NCI-H146 treated with DMSO at 0.1 percent for 48 hours (cell line): Measurements from ENCODE around the gene CNTFR.

Source experiments
- DNase-seq: peaks from one replicate; lab custom pipeline; 2025; ENCODE audit not compliant: unreplicated experiment; lab: John Stamatoyannopoulos, UW

Gene CNTFR

GRCh38 chr9:34508951-34509350 lies 80.6 kb downstream of the CNTFR start:
- no peak for DNase-seq

- no peak for DNase-seq
Observed at GRCh38 chr9:34508463-34508862, 81.1 kb downstream of the CNTFR start.

- no peak for DNase-seq
Observed at GRCh38 chr9:34507966-34508365, 81.6 kb downstream of the CNTFR start.

GRCh38 chr9:34507556-34507955 lies 82.0 kb downstream of the CNTFR start:
- no peak for DNase-seq

GRCh38 chr9:34506623-34507022 lies 82.9 kb downstream of the CNTFR start:
- DNase-seq, result no peak

GRCh38 chr9:34505370-34506120 lies 84.0 kb downstream of the CNTFR start:
- no peak for DNase-seq

- DNase-seq, result no peak
Observed at GRCh38 chr9:34503406-34503805, 86.1 kb downstream of the CNTFR start.

GRCh38 chr9:34502891-34503290 lies 86.6 kb downstream of the CNTFR start:
- no peak for DNase-seq

GRCh38 chr9:34502471-34502870 lies 87.1 kb downstream of the CNTFR start:
- no peak for DNase-seq

GRCh38 chr9:34501889-34502425 lies 87.6 kb downstream of the CNTFR start:
- DNase-seq, result no peak
